Stomach (tissue), 9 donors: ENCODE results near the gene CLIC6. TPM values are rescaled to one million over a fixed set of nuclear protein-coding genes. Genes with fewer than 3 reads are reported as not detected.
A peak's percentile ranks its signal among the peaks of the same experiment; 100 is the strongest.

Source experiments
- DNase-seq, 2 donors: peaks; one replicate each; pipeline versions ENCODE4 v3.0.0 to v3.0.0-alpha.2; 2013 to 2019
- H3K27ac ChIP-seq, 5 donors: fragments of 200-600 bp in 4 of 5; sonication (generic) in 4 of 5; one replicate each; pipeline ENCODE4 v1.5.1; 2013 to 2019; ENCODE audit warnings: mild to moderate bottlenecking in 1 of 5, moderate library complexity in 1 of 5
- H3K27me3 ChIP-seq, 3 donors: fragments of 200-600 bp; sonication (generic); one replicate each; pipeline ENCODE4 v1.5.1; 2017 to 2019; ENCODE audit warnings: mixed run types in 1 of 3
- H3K36me3 ChIP-seq, 4 donors: fragments of 200-600 bp; sonication (generic); 1 replicate in 3 of 4; 2 replicates in 1 of 4; pipeline ENCODE4 v1.5.1; 2016 to 2019
- H3K4me1 ChIP-seq, 4 donors: fragments of 200-600 bp; sonication (generic); one replicate each; pipeline ENCODE4 v1.5.1; 2016 to 2019
- H3K4me3 ChIP-seq, 4 donors: fragments of 200-600 bp; sonication (generic) in 3 of 4; one replicate each; pipeline ENCODE4 v1.5.1; 2016 to 2019; ENCODE audit warnings: mild to moderate bottlenecking in 1 of 4
- H3K9me3 ChIP-seq, 4 donors: fragments of 200-600 bp; sonication (generic); one replicate each; pipeline ENCODE4 v1.5.1; 2016 to 2019
- CTCF ChIP-seq, 7 experiments: fragments of 450-650 bp in 4 of 7; fragments of 200-600 bp in 3 of 7; sonication (generic) in 3 of 7; IDR thresholded peaks; one replicate each; pipeline ENCODE4 v1.5.1; 2016 to 2019; ENCODE audit warnings: antibody characterized with exemption in 7 of 7, control low read depth in 2 of 7, mild to moderate bottlenecking in 1 of 7
- EP300 ChIP-seq: sonication (generic); formaldehyde crosslinking; IDR thresholded peaks from one replicate; pipeline ENCODE4 v1.6.1; 2017; ENCODE audit warnings: antibody characterized with exemption
- POLR2A ChIP-seq, 4 donors: fragments of 450-650 bp; IDR thresholded peaks; one replicate each; pipeline ENCODE4 v1.6.1; 2016; ENCODE audit warnings: antibody characterized with exemption in 4 of 4, control low read depth in 2 of 4, mild to moderate bottlenecking in 1 of 4, moderate library complexity in 1 of 4
- POLR2AphosphoS5 ChIP-seq, 3 donors: sonication (generic); formaldehyde crosslinking; IDR thresholded peaks; one replicate each; pipeline ENCODE4 v1.6.1; 2016; ENCODE audit warnings: antibody characterized with exemption in 3 of 3
- WGBS, 5 donors: extraction: QIAGEN DNeasy Blood & Tissue Kit in 3 of 5; methylation state at CpG; one replicate each; pipeline versions ENCODE4 v1.1.5 to v1.1.7; 2013 to 2018; 5-methylcytosine and 5-hydroxymethylcytosine counted together
- intact Hi-C: fragments of 100-400 bp; cut with DNase I; formaldehyde crosslinking; loops from one replicate; pipeline ENCODE4 v1.15.1; 2023; ENCODE audit warnings: low total_unique reads
- polyA plus RNA-seq, 3 donors: library from polyadenylated mRNA; stranded (reverse); fragments of 200-250 nt; gene quantifications; one replicate each; pipeline ENCODE4 v1.2.3, GENCODE V29; 2013
- total RNA-seq, 5 donors: library from RNA; depleted of rRNA; stranded (reverse); fragments of >200 nt; gene quantifications; one replicate each; pipeline versions ENCODE4 v1.1.0 to v1.2.3, GENCODE V29; 2014 to 2016
- donor health status: healthy with polysubstance abuse.
- donor health status: Bipolar disorder and iron deficiency.
- donor health status: healthy.

Gene CLIC6
- total and polyA plus RNA-seq, 8 donors = 3.8 to 103 (median 64.8) TPM

GRCh38 chr21:34647555-34647954 is 21.2 kb upstream of the CLIC6 start:
- Histone ChIP-seq H3K27me3 (peaks cover 0 to 20% (median 0%) of the 10 kb centered on the region in 3 donors), H3K9me3 (peaks cover 0 to 10% (median 0%) of the 10 kb centered on the region in 4 donors), H3K4me1 (peaks cover 0 to 10% (median 8%) of the 10 kb centered on the region in 4 donors), H3K36me3 (no peaks in the 10 kb centered on the region), H3K4me3 (no peak overlapping the region), H3K27ac (peak overlapping the region in 2 of 5 donors; percentile 2 to 54)
- DNase-seq = peak; percentile 45 to 54
- 43 to 55% (median 48%) methylated on average over 5 to 6 of the region's 6 CpGs for WGBS, 5 donors
- intact Hi-C loops = no loop called here
- no peak for TF ChIP-seq EP300
- TF ChIP-seq POLR2AphosphoS5 (IDR thresholded peaks at IDR 0.05) = no peak
- TF ChIP-seq CTCF (IDR thresholded peaks at IDR 0.05) = no peak
- TF ChIP-seq POLR2A (IDR thresholded peaks at IDR 0.05) = no peak

GRCh38 chr21:34648739-34649297 is 20.0 kb upstream of the CLIC6 start:
- Histone ChIP-seq H3K27ac (peak overlapping the region in 3 of 5 donors; percentile 21 to 61 (median 26)), H3K27me3 (peaks cover 0 to 20% (median 0%) of the 10 kb centered on the region in 3 donors), H3K4me3 (no peak overlapping the region), H3K36me3 (no peaks in the 10 kb centered on the region), H3K9me3 (peaks cover 0 to 15% (median 0%) of the 10 kb centered on the region in 4 donors), H3K4me1 (peaks cover 0 to 10% (median 8%) of the 10 kb centered on the region in 4 donors)
- 26 to 58% (median 39%) methylated on average over 6 of the region's 6 CpGs for WGBS, 5 donors
- TF ChIP-seq CTCF (IDR thresholded peaks at IDR 0.05) (no peak), POLR2AphosphoS5 (IDR thresholded peaks at IDR 0.05) (no peak), POLR2A (IDR thresholded peaks at IDR 0.05) (no peak), EP300 (no peak)
- DNase-seq = peak; percentile 45 to 48
- intact Hi-C loops = no loop called here

- H3K27me3 ChIP-seq = peaks cover 0 to 20% (median 0%) of the 10 kb centered on the region in 3 donors
- WGBS, 5 donors = 85 to 92% (median 88%) methylated on average over 3 of the region's 3 CpGs
- intact Hi-C loops = no loop called here
Observed at GRCh38 chr21:34649400-34649799, 19.4 kb upstream of the CLIC6 start.

GRCh38 chr21:34650861-34651431 is 17.8 kb upstream of the CLIC6 start:
- H3K27me3 ChIP-seq = peaks cover 0 to 20% (median 0%) of the 10 kb centered on the region in 3 donors
- H3K4me1 ChIP-seq = peaks cover 0 to 10% (median 8%) of the 10 kb centered on the region in 4 donors
- H3K27ac ChIP-seq = peak overlapping the region in 2 of 5 donors; percentile 12 to 53
- no peaks in the 10 kb centered on the region for H3K36me3 ChIP-seq
- H3K4me3 ChIP-seq = no peak overlapping the region
- 8 to 15% (median 11%) methylated on average over 1 of the region's 1 CpG for WGBS, 5 donors
- DNase-seq = no peak
- TF ChIP-seq EP300 (no peak), POLR2A (IDR thresholded peaks at IDR 0.05) (no peak)
- intact Hi-C loops = no loop called here
- peaks cover 0 to 15% (median 0%) of the 10 kb centered on the region in 4 donors for H3K9me3 ChIP-seq

More at GRCh38 chr21:34649400-34649799, 19.4 kb upstream of the CLIC6 start:
- H3K27ac ChIP-seq = peak overlapping the region in 3 of 5 donors; percentile 21 to 61 (median 26)
- no peak for DNase-seq
- no peak for TF ChIP-seq CTCF (IDR thresholded peaks at IDR 0.05)
- TF ChIP-seq POLR2AphosphoS5 (IDR thresholded peaks at IDR 0.05) = no peak
- TF ChIP-seq EP300 = no peak
- TF ChIP-seq POLR2A (IDR thresholded peaks at IDR 0.05) = no peak
- no peaks in the 10 kb centered on the region for H3K36me3 ChIP-seq
- H3K4me3 ChIP-seq = no peak overlapping the region
- peaks cover 0 to 15% (median 0%) of the 10 kb centered on the region in 4 donors for H3K9me3 ChIP-seq
- H3K4me1 ChIP-seq = peaks cover 0 to 10% (median 8%) of the 10 kb centered on the region in 4 donors
